ENCODE data around the gene TCERG1. TPM values are rescaled to one million over a fixed set of nuclear protein-coding genes. Genes with fewer than 3 reads are reported as not detected.

TCERG1 gene
- total and polyA plus RNA-seq, 2 donors (not counting 1 experiment from before 2014, with no cell fraction given) = 44.6 to 95.2 TPM

DNA sequence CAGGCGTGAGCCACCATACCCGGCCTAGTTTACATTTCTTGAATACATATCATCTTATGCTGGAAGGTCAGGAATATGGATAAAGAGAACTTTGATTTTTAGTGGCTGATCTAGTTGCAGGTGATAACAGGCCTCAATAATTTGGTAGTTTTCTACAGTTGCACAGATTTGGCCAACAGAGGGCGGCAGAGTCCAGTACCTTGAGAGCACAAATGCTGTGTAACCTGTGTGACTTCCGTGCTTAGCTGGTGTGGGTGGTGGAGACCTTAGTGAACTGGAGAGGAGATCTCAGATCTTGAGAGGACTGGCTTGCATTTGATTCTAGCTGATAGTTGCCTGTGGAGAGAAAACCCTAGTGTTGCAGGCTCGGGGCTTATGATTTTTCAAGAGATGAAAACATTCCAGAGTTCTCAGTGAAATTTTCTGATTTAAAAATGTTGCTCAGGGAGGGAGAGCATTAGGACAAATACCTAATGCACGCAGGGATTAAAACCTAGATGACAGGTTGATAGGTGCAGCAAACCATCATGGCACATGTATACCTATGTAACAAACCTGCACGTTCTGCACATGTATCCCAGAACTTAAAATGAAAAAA lies 86.2 kb downstream of the TCERG1 start:
- no peaks in the 10 kb centered on the region for H3K36me3 ChIP-seq (replicated peaks in 1 of 2; ENCODE audit: control extremely low read depth in 1 of 2, control insufficient read depth in 1 of 2, extremely low read depth in 1 of 2, insufficient read depth in 2 of 2, low read length in 1 of 2)
- no peaks in the 10 kb centered on the region for H3K27me3 ChIP-seq (replicated peaks in 1 of 4; ENCODE audit: control extremely low read depth in 1 of 4, control insufficient read depth in 3 of 4, insufficient read depth in 4 of 4, low read length in 3 of 4)
- peaks cover 5% of the 10 kb centered on the region for H3K27me3 Mint-ChIP-seq
- ChIA-PET POLR2A (no interaction called here), CTCF (interaction anchor here (0.7 to 5.6 kb wide), 7 partner anchors 9 to 655 kb away, joined by 3 to 41 read pairs (median 4); no protein-coding TSS in a partner anchor)
- no peak overlapping the region for H3K4me3 ChIP-seq (ENCODE audit: control extremely low read depth in 1 of 5, extremely low read depth in 1 of 5, insufficient read depth in 1 of 5, low read depth in 2 of 5, low read length in 4 of 5)
- no peaks in the 10 kb centered on the region for H4K20me1 ChIP-seq (ENCODE audit: control insufficient read depth, insufficient read depth, low read length, poor library complexity, severe bottlenecking)
- no peaks in the 10 kb centered on the region for H3K4me1 ChIP-seq (ENCODE audit: control insufficient read depth in 2 of 2, insufficient read depth in 2 of 2, low read length in 2 of 2)
- peak overlapping the region; percentile 64 for H2AFZ ChIP-seq (ENCODE audit: insufficient read depth, low read depth, low read length, poor library complexity, severe bottlenecking)
- peak; percentile 61 for ATAC-seq (ENCODE audit: low read depth)
- no peaks in the 10 kb centered on the region for H3K79me2 ChIP-seq (ENCODE audit: control insufficient read depth, insufficient read depth, low read length)
- H3K27ac Mint-ChIP-seq = no peak overlapping the region
- H3K9ac ChIP-seq (ENCODE audit: low read length) = no peak overlapping the region
- no peak overlapping the region for H3K27ac ChIP-seq (ENCODE audit: low read length in 2 of 2)
- peaks cover 4% of the 10 kb centered on the region for H3K4me1 Mint-ChIP-seq
- DNase-seq = peak; percentile 64
- WGBS (ENCODE audit: insufficient coverage) = 0% methylated on average over 3 of the region's 7 CpGs
- no peak overlapping the region for H3K4me2 ChIP-seq (replicated peaks; ENCODE audit: low read depth, low read length, poor library complexity, severe bottlenecking)
- no peak overlapping the region for H3K4me3 Mint-ChIP-seq
- TF ChIP-seq EZH2 (IDR thresholded peaks at IDR 0.05; ENCODE audit: borderline replicate concordance, insufficient read depth, low read depth, low read length, poor library complexity, severe bottlenecking) = no peak
- TF ChIP-seq CTCF (IDR thresholded peaks at IDR 0.05) = peak; percentile 82
- H3K9me3 Mint-ChIP-seq (ENCODE audit: insufficient read depth) = no peaks in the 10 kb centered on the region
- intact Hi-C loops (cut with micrococcal nuclease) = loop anchor here (5.0 to 10.0 kb wide), 2 partner anchors 654 to 1291 kb away; no protein-coding TSS in a partner anchor
- no peaks in the 10 kb centered on the region for H3K9me3 ChIP-seq (ENCODE audit: control extremely low read depth in 1 of 3, control insufficient read depth in 2 of 3, insufficient read depth in 1 of 3, low read length in 2 of 3)

GRCh38 chr5:146533882-146534281 lies 86.7 kb downstream of the TCERG1 start:
- TF ChIP-seq CTCF (IDR thresholded peaks at IDR 0.05) (no peak), EZH2 (IDR thresholded peaks at IDR 0.05; ENCODE audit: borderline replicate concordance, insufficient read depth, low read depth, low read length, poor library complexity, severe bottlenecking) (no peak)
- no peak overlapping the region for H3K27ac ChIP-seq (ENCODE audit: low read length in 2 of 2)
- no peaks in the 10 kb centered on the region for H3K36me3 ChIP-seq (replicated peaks in 1 of 2; ENCODE audit: control extremely low read depth in 1 of 2, control insufficient read depth in 1 of 2, extremely low read depth in 1 of 2, insufficient read depth in 2 of 2, low read length in 1 of 2)
- H3K4me2 ChIP-seq (replicated peaks; ENCODE audit: low read depth, low read length, poor library complexity, severe bottlenecking) = no peak overlapping the region
- no CpG with 5 or more reads among the region's 1 CpG for WGBS (ENCODE audit: insufficient coverage)
- ATAC-seq (ENCODE audit: low read depth) (no peak), DNase-seq (no peak)
- Mint-ChIP-seq H3K4me3 (no peak overlapping the region), H3K9me3 (ENCODE audit: insufficient read depth) (no peaks in the 10 kb centered on the region), H3K27me3 (peaks cover 4% of the 10 kb centered on the region), H3K27ac (no peak overlapping the region), H3K4me1 (peaks cover 4% of the 10 kb centered on the region)
- intact Hi-C loops (cut with micrococcal nuclease) = loop anchor here (5.0 to 10.0 kb wide), 2 partner anchors 653 to 1291 kb away; no protein-coding TSS in a partner anchor
- H3K79me2 ChIP-seq (ENCODE audit: control insufficient read depth, insufficient read depth, low read length) = no peaks in the 10 kb centered on the region
- ChIA-PET POLR2A (no interaction called here), CTCF (interaction anchor here (0.7 to 5.6 kb wide), 7 partner anchors 8 to 655 kb away, joined by 3 to 41 read pairs (median 4); no protein-coding TSS in a partner anchor)
- H3K27me3 ChIP-seq (replicated peaks in 1 of 4; ENCODE audit: control extremely low read depth in 1 of 4, control insufficient read depth in 3 of 4, insufficient read depth in 4 of 4, low read length in 3 of 4) = no peaks in the 10 kb centered on the region
- no peaks in the 10 kb centered on the region for H3K9me3 ChIP-seq (ENCODE audit: control extremely low read depth in 1 of 3, control insufficient read depth in 2 of 3, insufficient read depth in 1 of 3, low read length in 2 of 3)
- H3K9ac ChIP-seq (ENCODE audit: low read length) = no peak overlapping the region
- no peaks in the 10 kb centered on the region for H4K20me1 ChIP-seq (ENCODE audit: control insufficient read depth, insufficient read depth, low read length, poor library complexity, severe bottlenecking)
- H3K4me3 ChIP-seq (ENCODE audit: control extremely low read depth in 1 of 5, extremely low read depth in 1 of 5, insufficient read depth in 1 of 5, low read depth in 2 of 5, low read length in 4 of 5) = no peak overlapping the region
- no peaks in the 10 kb centered on the region for H3K4me1 ChIP-seq (ENCODE audit: control insufficient read depth in 2 of 2, insufficient read depth in 2 of 2, low read length in 2 of 2)
- no peak overlapping the region for H2AFZ ChIP-seq (ENCODE audit: insufficient read depth, low read depth, low read length, poor library complexity, severe bottlenecking)
